Ishikawa (cell line): ENCODE data around the gene RAB6A.

ENCODE experiments used
- CREB1 ChIP-seq: IDR thresholded peaks from 2 replicates; pipeline ENCODE4 v1.6.1; 2012; ENCODE audit warnings: low read depth
- TEAD4 ChIP-seq: IDR thresholded peaks from 2 replicates; pipeline ENCODE4 v1.6.1; 2012
- TF ChIP-seq, protein P1 (sequence below): IDR thresholded peaks from 2 replicates; pipeline ENCODE4 v1.6.1; 2012

DNA sequence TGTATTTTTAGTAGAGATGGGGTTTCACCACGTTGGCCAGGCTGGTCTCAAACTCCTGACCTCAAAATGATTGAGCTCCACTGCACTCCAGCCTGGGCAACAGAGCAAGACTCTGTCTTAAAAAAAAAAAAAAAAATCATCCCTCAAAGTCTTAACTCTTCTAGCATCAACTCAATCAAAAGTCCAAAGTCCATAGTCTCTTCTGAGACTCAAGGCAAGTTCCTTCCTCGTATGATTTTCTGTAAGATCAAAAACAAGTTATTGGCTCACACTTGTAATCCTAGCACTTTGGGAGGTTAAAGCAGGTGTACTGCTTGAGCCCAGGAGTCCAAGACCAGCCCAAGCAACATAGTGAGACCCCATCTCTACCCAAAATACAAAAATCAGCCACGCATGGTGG is 90.1 kb downstream of the RAB6A start:
- no peak for TF ChIP-seq CREB1
- no peak for TF ChIP-seq TEAD4
- TF ChIP-seq, protein P1, sequence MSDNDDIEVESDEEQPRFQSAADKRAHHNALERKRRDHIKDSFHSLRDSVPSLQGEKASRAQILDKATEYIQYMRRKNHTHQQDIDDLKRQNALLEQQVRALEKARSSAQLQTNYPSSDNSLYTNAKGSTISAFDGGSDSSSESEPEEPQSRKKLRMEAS = no peak
